ENCODE results near the gene HAVCR2.

- TF ChIP-seq CTCF (conservative IDR thresholded peaks at IDR 0.05): no peak
- no peak for TF ChIP-seq ZFX (IDR thresholded peaks at IDR 0.05)
These were observed 40.1 kb downstream of the HAVCR2 start for GRCh38 chr5:157068785-157069184.

Data from C4-2B (cell line).